GM23338 (cell line): ENCODE data around the gene GSC2. TPM values are rescaled to one million over a fixed set of nuclear protein-coding genes. Genes with fewer than 3 reads are reported as not detected.

Source experiments
- ATAC-seq: fragments of 200-7000 bp; cut with Tn5 transposase; 3 replicates; pipeline ENCODE4 v1.9.1; 2020
- DNase-seq: peaks from one replicate; pipeline ENCODE4 v3.0.0-alpha.2; 2015; ENCODE audit warnings: low spot score
- H2AFZ ChIP-seq: fragments of 200-600 bp; sonication (generic); 2 replicates; pipeline ENCODE4 v1.8.0; 2016; ENCODE audit warnings: antibody characterized with exemption, mild to moderate bottlenecking, moderate library complexity
- H3F3A ChIP-seq: fragments of 200-600 bp; sonication (generic); replicated peaks from 2 replicates; pipeline ENCODE4 v1.8.0; 2017; ENCODE audit warnings: antibody characterized with exemption, mixed run types, low read depth
- H3K27ac ChIP-seq: fragments of 200-600 bp; sonication (generic); 2 replicates; pipeline ENCODE4 v1.6.1; 2016; ENCODE audit warnings: low read depth
- H3K27me3 ChIP-seq: fragments of 200-600 bp; sonication (generic); 2 replicates; pipeline ENCODE4 v1.8.0; 2016; ENCODE audit warnings: mild to moderate bottlenecking, mixed run types, moderate library complexity; ENCODE audit not compliant: insufficient read depth
- H3K36me3 ChIP-seq: fragments of 200-600 bp; sonication (generic); 2 replicates; pipeline ENCODE4 v1.8.0; 2016; ENCODE audit warnings: mild to moderate bottlenecking; ENCODE audit not compliant: insufficient read depth
- H3K4me1 ChIP-seq: fragments of 200-600 bp; sonication (generic); 2 replicates; pipeline ENCODE4 v1.8.0; 2016; ENCODE audit warnings: mild to moderate bottlenecking, moderate library complexity; ENCODE audit not compliant: insufficient read depth
- H3K4me2 ChIP-seq: fragments of 200-600 bp; sonication (generic); 2 replicates; pipeline ENCODE4 v1.7.1; 2017; ENCODE audit warnings: mixed run types
- H3K4me3 ChIP-seq: fragments of 200-600 bp; sonication (generic); 2 replicates; pipeline ENCODE4 v1.6.1; 2016; ENCODE audit warnings: mixed run types
- H3K79me2 ChIP-seq: fragments of 200-600 bp; sonication (generic); replicated peaks from 2 replicates; pipeline ENCODE4 v1.8.0; 2017; ENCODE audit warnings: mild to moderate bottlenecking; ENCODE audit not compliant: insufficient read depth
- H3K9me2 ChIP-seq: fragments of 200-600 bp; sonication (generic); 2 replicates; pipeline ENCODE4 v1.8.0; 2017; ENCODE audit not compliant: insufficient read depth
- H4K20me1 ChIP-seq: fragments of 200-600 bp; sonication (generic); replicated peaks from 2 replicates; pipeline ENCODE4 v1.8.0; 2017; ENCODE audit warnings: mild to moderate bottlenecking; ENCODE audit not compliant: insufficient read depth
- H3K27ac Mint-ChIP-seq: 2 replicates; pipeline ENCODE4 v1.8.0; 2020; ENCODE audit warnings: inconsistent platforms, mild to moderate bottlenecking, moderate library complexity, mixed read lengths
- H3K27me3 Mint-ChIP-seq: 3 replicates; pipeline ENCODE4 v1.8.0; 2022; ENCODE audit warnings: low read depth, mild to moderate bottlenecking, moderate library complexity, mixed read lengths, inconsistent platforms; ENCODE audit not compliant: insufficient read depth, poor library complexity
- H3K36me3 Mint-ChIP-seq: 3 replicates; pipeline ENCODE4 v1.8.0; 2021; ENCODE audit warnings: low read depth, mild to moderate bottlenecking, inconsistent platforms, moderate library complexity, mixed read lengths
- H3K4me1 Mint-ChIP-seq: 3 replicates; pipeline ENCODE4 v1.8.0; 2020; ENCODE audit warnings: mild to moderate bottlenecking, inconsistent platforms, mixed read lengths
- H3K4me3 Mint-ChIP-seq: 3 replicates; pipeline ENCODE4 v1.8.0; 2021; ENCODE audit warnings: moderate library complexity, mild to moderate bottlenecking, inconsistent platforms, mixed read lengths
- H3K9me3 Mint-ChIP-seq: 3 replicates; pipeline ENCODE4 v1.8.0; 2020; ENCODE audit warnings: moderate library complexity, mild to moderate bottlenecking, inconsistent platforms, mixed read lengths
- CREB1 ChIP-seq: fragments of 250-450 bp; sonication (Bioruptor Pico); IDR thresholded peaks from 2 replicates; pipeline ENCODE4 v1.5.0; 2020; ENCODE audit warnings: low read depth, mild to moderate bottlenecking, moderate library complexity
- CTCF ChIP-seq, 2 experiments: fragments of 200-600 bp in 1 of 2; sonication (generic) in 1 of 2; conservative IDR thresholded peaks; 2 replicates each; pipeline versions ENCODE4 v1.5.1 to v1.6.1; 2016 to 2017; ENCODE audit warnings: antibody characterized with exemption in 2 of 2, low read depth in 2 of 2, mild to moderate bottlenecking in 2 of 2, moderate library complexity in 1 of 2
- EZH2phosphoT487 ChIP-seq: fragments of 200-600 bp; sonication (generic); IDR thresholded peaks from one replicate; pipeline ENCODE4 v1.8.1; 2018; ENCODE audit warnings: antibody characterized with exemption; ENCODE audit not compliant: unreplicated experiment
- NANOG ChIP-seq: IDR thresholded peaks from 2 replicates; pipeline ENCODE4 v1.6.1; 2016; ENCODE audit warnings: antibody characterized with exemption, borderline replicate concordance
- REST ChIP-seq: IDR thresholded peaks from one replicate; pipeline ENCODE4 v1.6.1; 2018; ENCODE audit warnings: antibody characterized with exemption; ENCODE audit not compliant: unreplicated experiment
- ZNF114 ChIP-seq: fragments of 250-450 bp; sonication (Bioruptor Pico); IDR thresholded peaks from 2 replicates; pipeline ENCODE4 v1.5.0; 2020; ENCODE audit warnings: mild to moderate bottlenecking, moderate library complexity
- ZNF331 ChIP-seq: fragments of 250-450 bp; sonication (Bioruptor Pico); IDR thresholded peaks from 2 replicates; pipeline ENCODE4 v1.5.0; 2020; ENCODE audit warnings: low read depth, mild to moderate bottlenecking, moderate library complexity
- ZNF462 ChIP-seq: fragments of 250-450 bp; sonication (Bioruptor Pico); IDR thresholded peaks from 2 replicates; pipeline ENCODE4 v1.5.0; 2020; ENCODE audit warnings: mild to moderate bottlenecking, moderate library complexity
- polyA plus RNA-seq: library from polyadenylated mRNA; unstranded; fragments of >200 nt; fragmentation: Nextera tagmentation; extraction: Ambion mirVana; gene quantifications from 2 replicates; pipeline ENCODE4 v1.2.1, GENCODE V29; 2016
- total RNA-seq: library from RNA; depleted of rRNA; stranded (reverse); fragments of >200 nt; shearing (Covaris generic); gene quantifications from 2 replicates; pipeline ENCODE4 v1.2.3, GENCODE V29; 2014

Gene GSC2
- total and polyA plus RNA-seq, 2 experiments from 2014 or later, result not detected

- TF ChIP-seq ZNF462 (CRISPR knock-in tag), result no peak
- TF ChIP-seq CREB1, result no peak
These were observed 48.1 kb upstream of the GSC2 start (continued) for GRCh38 chr22:19197997-19198865.

- Histone ChIP-seq H3K9me2 (no peaks in the 10 kb centered on the region), H3K4me1 (no peaks in the 10 kb centered on the region), H3K27me3 (no peaks in the 10 kb centered on the region), H3K4me3 (no peak overlapping the region), H3K79me2 (no peaks in the 10 kb centered on the region), H4K20me1 (no peaks in the 10 kb centered on the region), H2AFZ (no peak overlapping the region), H3K27ac (no peak overlapping the region), H3K4me2 (no peak overlapping the region), H3K36me3 (0 out of 2 replicates have a peak, but pooled peaks cover 7% of the 10 kb centered on the region), H3F3A (no peaks in the 10 kb centered on the region)
- peaks cover 10% of the 10 kb centered on the region for H3K4me1 Mint-ChIP-seq
- H3K27ac Mint-ChIP-seq, result no peak overlapping the region
- H3K9me3 Mint-ChIP-seq, result no peaks in the 10 kb centered on the region; the same call in 2 of the 3 replicates
- ATAC-seq, result no peak
- no peak for DNase-seq
- peaks cover 7% of the 10 kb centered on the region for H3K27me3 Mint-ChIP-seq
- H3K4me3 Mint-ChIP-seq, result no peak overlapping the region
- TF ChIP-seq ZNF331 (CRISPR knock-in tag) (no peak), REST (no peak), NANOG (no peak), CTCF (conservative IDR thresholded peaks at IDR 0.05; ENCODE audit: low read depth in 2 of 2) (no peak), EZH2phosphoT487 (no peak), ZNF114 (CRISPR knock-in tag) (no peak)
- H3K36me3 Mint-ChIP-seq, result peaks cover 36% of the 10 kb centered on the region
These were observed 46.9 kb upstream of the GSC2 start for GRCh38 chr22:19196841-19197612.
